Midbrain (tissue), 1 donor: ENCODE measurements around the gene MAP1LC3A.

Experiments used
- DNase-seq: peaks from one replicate; lab custom pipeline; 2025; lab: John Stamatoyannopoulos, UW

MAP1LC3A gene

DNA sequence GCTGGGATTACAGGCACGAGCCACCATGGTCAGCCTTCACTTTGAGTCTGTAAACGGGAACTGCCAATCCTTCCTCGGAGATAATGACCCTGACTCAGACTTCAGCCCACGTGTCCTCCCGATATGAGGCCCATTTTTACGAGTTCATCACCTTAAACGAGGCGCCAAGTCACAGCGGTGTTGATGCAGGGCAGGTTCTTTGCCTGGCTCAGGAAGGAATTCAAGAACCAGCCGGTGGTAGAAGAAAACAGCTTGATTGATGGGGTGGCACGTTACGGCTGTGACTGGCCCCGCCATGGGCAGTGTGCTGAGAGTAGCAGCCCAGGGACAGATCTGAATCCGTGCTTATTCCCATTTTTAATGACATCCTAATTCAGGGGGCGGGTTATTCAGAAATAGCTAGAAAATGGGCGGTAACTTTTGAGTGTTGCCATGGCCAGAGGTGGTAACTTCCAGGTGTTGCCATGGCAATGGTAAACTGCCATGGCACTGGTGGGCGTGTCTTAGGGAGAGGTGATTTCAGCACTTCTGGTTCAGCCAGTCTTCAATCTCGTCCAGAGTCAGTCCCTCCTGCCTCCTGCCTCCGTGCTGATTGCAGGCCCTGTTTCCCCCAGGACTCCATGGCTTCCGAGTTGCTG lies 9.1 kb upstream of the MAP1LC3A start:
- DNase-seq, result no peak

DNA sequence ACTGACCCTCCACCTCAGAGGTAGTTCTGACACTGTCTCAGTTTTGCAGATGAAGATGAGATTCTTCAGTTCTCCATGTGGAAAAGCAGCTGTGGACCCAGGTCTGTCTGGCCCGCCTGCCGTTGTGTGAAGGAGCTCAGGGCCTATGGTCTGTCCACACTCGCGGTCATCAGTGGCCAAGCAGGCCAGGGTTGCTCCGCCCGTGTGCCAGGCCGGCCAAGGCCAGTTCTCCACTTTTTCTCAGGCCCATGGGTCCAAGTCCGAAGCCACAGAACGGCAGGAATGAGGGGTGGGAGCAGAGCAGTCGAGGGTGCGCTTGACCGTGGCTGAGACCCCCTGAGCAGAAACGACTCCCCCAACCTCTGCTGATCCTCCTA lies 8.6 kb upstream of the MAP1LC3A start:
- DNase-seq, result no peak

DNA sequence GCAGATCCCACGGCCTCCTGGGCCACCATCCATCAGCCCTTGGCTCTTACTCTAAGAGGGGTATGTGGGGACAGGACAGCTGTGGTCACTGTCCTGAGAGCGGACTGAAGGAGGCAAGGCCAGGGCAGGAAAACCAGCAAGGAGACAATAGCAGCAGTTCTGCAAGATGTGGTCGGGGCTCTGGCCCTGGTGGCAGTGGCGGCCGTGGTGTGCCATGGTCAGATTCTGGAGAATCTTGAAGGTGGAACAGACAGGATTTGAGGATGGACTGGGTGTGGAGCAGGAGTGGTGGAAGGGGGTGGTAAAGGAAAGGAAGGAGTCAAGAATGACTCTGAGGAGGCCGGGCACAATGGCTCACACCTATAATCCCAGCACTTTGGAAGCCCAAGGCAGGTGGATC lies 5.9 kb upstream of the MAP1LC3A start:
- no peak for DNase-seq

DNA sequence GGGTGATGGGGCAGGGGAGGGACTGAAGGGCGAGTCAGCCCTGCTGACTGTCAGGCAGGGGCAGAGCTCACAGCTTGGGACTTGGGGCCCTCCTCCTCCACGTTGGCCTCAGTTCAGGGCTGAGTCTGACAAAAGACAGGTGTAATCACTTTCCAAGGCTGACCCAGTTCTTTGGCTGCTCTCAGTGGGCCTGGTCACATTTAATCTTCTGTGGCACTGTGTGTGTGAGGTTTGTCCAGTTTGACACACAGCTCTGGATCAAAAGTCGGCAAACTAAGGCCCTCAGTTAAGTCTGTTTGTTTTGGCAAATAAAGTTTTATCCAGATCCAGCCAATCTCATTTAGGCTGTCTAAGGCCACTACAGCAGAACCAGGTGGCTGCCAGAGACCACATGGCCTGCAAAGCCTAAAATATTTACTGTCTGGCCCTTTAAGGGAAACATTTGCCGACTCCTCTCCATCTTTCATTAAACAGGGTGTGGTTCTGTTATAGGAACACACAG lies 5.1 kb upstream of the MAP1LC3A start:
- DNase-seq, result no peak

GRCh38 chr20:34557936-34558319 lies 590 bp upstream of the MAP1LC3A start:
- no peak for DNase-seq

DNA sequence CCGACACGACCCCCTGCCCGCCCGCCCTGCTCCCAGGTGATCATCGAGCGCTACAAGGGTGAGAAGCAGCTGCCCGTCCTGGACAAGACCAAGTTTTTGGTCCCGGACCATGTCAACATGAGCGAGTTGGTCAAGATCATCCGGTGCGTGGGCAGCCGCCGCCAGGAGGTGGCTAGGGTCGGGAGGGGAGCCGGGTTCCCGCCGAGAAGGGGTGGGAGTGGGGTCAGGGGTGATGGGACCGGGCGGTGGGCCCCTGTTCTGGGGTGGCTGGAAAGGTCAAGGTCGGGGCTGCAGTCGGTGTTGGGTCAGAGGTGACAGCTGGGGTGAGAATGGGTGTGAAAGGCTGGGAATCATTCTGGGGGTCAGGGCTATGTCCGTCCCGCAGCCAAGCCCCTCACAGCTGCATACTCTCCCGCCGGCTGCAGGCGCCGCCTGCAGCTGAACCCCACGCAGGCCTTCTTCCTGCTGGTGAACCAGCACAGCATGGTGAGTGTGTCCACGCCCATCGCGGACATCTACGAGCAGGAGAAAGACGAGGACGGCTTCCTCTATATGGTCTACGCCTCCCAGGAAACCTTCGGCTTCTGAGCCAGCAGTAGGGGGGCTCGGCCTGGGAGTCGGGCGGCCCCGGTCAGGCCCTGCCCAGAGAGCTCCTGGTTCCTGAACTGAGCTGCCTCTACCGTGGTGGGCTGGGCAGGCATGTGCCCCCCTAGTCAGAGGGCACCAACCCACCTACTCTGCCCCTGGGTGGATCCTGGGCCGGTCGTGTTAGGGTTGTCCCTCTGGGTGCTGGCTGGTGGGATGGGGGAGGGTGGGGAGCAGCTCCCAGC lies 1.0 kb downstream of the MAP1LC3A start:
- DNase-seq, result no peak

DNA sequence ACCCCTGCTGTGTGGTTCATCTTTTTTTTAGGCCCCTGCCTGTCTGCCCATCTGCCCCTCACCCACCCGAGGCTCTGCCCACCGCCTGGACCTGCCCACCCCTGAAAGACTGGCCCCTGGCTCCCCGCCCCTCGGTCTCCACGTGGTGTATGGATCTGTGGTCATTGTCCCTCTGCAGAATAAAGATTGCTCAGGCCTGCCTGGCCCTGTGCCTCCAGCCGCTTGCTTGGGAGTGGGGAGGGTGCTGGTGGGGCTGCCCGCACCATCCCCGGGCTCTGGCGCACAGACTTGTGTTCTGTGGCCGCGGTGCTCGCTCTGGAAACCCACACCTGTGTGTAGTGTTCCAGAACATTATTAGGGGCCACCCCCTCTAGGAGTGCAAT lies 1.6 kb downstream of the MAP1LC3A start:
- DNase-seq, result peak; percentile 52

GRCh38 chr20:34560614-34561013 lies 2.1 kb downstream of the MAP1LC3A start:
- DNase-seq, result no peak

DNA sequence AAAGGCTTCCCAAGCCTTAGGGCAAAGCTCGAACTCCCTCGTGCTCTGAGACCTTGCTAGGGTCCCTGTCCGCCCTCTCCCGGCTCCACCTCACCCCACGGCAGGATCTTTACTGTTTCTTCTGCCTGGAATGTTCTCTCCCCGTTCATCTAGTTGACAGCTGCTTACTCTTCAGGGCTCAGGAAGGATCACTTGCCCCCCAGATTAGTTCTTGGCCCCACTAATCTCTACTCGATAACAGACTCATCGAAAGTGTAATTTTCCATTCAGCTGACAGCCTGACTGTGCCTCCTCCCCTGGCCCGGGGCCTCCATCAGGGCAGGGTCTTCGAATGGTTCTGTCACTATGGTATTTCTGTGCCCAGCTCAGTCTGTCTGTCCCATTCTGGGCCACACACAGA lies 3.1 kb downstream of the MAP1LC3A start:
- DNase-seq, result no peak

DNA sequence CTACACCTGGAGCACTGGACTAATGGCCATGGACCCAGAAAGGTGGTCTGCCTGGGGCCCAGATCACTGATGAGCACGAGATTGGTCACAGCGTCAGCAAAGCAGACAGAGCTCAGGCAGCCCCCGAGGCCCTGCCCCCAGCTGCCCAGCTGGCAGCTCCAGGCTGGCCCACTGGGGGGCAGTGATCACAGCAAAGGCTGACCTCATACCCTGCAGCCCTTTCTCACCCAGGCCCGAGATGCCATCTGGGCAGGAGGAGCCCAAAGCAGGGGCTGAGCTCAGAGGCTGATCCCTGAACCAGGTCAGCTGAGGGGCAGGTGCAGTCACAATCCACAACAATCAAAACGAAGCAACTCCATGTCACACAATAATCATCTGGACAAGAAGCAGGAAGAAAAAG lies 4.1 kb downstream of the MAP1LC3A start:
- no peak for DNase-seq

GRCh38 chr20:34564833-34565232 lies 6.3 kb downstream of the MAP1LC3A start:
- DNase-seq, result no peak

DNA sequence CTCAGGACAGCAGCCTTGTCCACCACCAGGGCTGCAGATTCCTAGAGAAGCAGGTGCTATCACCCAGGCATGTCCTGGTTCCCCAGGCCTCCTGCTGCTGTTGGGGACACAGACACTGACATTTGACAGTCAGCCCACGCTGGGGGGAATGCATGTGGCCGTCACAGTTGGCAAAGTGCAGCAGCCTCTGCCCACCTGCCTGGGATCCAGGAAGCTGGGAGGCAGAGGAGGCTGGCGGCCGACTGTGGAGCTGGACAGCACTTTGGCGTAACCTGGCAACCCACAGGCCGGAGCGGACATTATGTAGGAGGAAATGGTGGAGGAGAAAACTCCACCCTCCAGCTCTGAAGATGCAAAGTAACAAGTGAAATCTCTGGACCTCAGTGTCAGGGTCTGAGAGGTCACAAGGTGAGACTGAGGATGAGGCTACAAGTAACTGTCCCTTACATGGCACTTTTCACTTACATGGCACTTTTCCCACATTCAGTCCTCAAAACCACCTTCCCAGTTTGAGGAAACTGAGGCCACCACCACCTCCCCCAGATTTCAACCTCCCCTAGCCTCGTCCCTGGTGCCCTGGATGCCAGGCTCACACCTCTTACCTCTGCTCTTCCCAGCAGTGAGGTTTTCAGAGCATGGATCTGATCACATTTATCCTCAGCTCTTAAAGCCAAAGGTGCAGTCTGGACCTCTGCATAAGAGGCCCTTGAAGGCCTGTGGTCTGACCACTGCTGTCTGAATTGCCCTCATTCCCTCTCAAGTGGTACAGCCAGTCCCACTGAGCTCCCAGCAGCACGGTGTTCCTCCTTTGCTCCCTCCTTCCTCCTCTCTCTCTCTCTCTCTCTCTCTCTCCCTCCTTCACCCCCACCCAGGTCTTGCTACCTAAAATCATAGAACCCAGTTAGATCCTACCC lies 8.7 kb downstream of the MAP1LC3A start:
- DNase-seq, result no peak

- DNase-seq, result no peak
Observed at GRCh38 chr20:34567892-34568865, 9.7 kb downstream of the MAP1LC3A start.

DNA sequence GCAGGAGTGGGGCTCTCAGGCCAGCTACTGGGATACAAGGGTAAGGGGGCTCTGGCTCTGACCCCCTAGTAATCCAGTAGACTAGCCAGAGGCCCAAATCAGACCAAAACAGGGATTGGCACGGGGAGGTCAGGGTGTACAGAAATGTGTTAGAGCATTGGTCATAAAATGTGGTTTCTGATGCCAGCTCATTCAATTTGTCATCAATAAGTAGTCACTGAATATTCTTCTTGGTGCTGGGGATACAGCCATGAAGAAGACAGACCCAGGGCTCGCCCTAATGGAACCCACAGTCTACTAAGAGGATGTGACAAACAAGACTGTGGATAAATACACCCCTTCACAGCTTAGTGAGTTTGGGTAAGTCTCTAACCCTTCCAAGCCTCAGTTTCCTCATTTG lies 11.1 kb downstream of the MAP1LC3A start:
- DNase-seq, result no peak

- no peak for DNase-seq
Observed at GRCh38 chr20:34570859-34571306, 12.4 kb downstream of the MAP1LC3A start.

DNA sequence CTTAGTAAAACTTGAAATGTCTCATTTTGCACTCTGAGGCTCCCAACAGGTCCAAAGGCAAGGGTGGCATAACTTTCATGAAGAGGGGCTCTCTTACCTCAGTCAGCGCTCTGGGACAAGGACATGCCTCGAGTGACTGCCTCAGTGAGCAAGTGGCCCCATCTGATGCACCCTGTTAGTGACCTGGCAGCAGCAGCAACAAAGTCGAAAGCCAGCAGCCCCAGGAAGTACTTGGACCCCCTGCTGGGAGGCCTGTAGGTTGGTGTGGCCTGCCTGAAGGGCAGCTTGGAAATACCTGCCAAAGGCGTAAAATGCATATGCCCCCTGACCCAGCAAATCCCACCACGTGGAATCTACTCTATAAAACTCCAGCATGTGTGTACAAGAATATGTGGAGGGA lies 13.2 kb downstream of the MAP1LC3A start:
- DNase-seq, result no peak

DNA sequence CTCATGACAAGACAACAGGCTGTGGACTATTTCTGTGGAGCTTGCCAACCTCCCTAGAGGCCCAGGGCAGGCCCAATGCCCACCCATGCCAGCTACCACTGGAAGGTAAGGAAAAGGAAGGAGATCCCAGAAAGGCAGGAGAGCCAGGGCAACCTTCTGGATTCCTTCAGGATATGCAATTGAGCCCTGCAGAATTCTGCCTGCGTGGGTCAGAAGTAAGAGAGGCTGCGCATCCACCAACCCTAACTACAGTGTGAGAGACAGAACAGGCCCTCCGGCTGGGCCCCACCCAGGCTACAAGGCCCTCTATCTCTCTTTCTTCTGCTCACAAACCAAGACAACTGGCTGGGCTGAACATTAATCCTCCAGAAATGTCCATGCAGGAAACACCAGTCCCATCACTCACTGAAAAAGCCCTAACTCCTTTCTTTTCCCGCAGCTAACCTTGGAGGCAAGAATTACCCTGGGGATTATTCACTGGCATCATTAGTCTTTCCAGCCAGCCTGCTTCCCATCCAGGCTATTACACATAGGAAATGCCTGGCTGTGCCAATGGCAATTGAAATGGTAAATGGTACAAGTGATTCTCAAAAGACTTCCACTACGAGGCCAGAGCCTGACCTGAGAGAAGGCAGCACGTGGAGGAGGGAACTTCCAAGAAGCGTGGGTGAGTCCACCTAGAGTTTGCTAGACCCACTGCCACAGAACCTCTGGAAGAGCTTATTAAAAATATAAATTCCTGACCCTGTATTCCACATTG lies 15.2 kb downstream of the MAP1LC3A start:
- DNase-seq, result no peak

DNA sequence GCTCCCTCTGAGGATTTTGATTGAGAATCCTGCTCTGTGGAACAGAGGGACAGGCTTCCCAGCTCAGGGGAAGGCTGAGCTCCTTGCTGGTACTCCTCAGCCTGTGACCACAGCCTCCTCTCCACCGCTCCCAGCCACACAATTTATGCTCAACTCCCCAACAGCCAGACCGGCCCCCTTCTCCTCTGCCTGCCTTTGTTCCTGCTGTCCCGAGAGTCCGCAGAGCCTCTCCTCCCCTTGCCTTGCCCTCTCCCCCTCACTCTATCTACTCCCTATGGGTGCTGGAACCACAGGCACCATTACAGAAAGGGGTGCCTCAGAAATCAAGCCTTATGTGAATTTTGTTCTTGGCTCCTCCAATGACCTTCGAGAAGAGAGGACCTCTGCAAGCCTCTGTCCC lies 15.9 kb downstream of the MAP1LC3A start:
- no peak for DNase-seq

DNA sequence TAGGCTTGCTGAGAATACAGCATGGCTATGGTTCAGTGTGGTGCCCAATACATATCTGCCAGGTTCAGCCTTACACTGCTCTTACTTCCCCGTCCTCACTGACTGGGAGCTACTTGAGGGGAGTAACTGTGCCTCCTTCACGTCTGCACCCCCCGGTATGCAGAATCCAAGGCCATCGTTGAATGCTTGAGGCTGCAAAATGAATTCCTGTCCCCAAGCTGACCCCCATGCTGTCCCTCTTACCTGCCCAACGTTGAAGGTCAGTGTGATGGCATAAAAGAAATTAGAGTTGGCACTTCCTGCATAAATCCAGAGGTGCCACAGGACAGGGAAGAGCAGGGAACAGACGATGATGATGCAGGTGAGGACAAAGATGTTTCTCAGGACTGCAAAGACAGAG lies 16.3 kb downstream of the MAP1LC3A start:
- DNase-seq, result no peak

DNA sequence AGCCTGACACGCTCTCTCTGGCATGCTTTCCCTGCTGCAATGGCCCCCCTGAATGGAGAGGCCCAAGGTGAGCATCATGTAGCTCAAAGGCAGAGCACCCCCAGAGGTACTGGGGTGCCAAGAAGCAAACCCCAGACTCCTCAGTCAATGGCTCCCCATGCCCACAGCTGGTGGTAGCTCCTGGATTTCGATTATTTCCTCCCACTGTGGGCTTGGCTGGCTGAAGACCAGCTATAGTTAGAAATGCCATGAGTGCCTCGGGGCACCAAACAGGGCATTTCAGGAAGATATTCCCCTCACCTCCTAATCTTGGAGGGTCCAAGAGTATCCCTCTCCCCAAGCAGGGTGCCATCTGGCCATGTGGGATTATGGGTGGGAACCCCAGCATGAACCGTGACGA lies 16.8 kb downstream of the MAP1LC3A start:
- no peak for DNase-seq

DNA sequence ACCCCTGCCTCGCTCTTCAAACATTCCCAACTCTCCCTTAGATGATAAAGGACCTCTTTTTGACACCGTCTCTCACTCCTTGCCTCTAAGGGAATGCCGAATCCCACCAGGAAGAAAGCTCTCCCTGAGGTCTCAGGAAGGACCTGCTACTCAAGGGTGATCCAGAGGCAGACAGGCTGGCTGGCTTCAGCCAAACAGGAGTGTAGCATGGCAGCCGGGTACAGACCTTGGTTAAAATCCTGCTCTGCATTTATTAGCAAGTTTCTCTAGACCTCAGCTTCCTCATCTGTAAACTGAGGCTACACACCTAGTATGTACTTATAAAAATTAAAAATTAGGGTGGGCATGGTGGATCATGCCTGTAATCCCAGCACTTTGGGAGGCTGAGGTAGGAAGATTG lies 17.2 kb downstream of the MAP1LC3A start:
- no peak for DNase-seq
